ENCODE data around the gene ZSCAN4. TPM values are rescaled to one million over a fixed set of nuclear protein-coding genes. Genes with fewer than 3 reads are reported as not detected.

ZSCAN4 gene
- not detected for total RNA-seq

- no peak for DNase-seq (ENCODE audit: low spot score in 2 of 2)
Measured at GRCh38 chr19:57668635-57669034, at the start of gene ZSCAN4. ZSCAN4 (plus strand) TSS chr19:57668935; CDS start chr19:57676146, 7,211 bp downstream.

GRCh38 chr19:57620673-57621348 is 47.9 kb upstream of the ZSCAN4 start:
- Histone ChIP-seq H3K4me1 (no peaks in the 10 kb centered on the region), H3K27ac (no peak overlapping the region), H3K36me3 (peaks cover 64 to 93% of the 10 kb centered on the region in 2 donors), H3K9me3 (peaks cover 97 to 100% of the 10 kb centered on the region in 2 donors), H3K4me3 (peak overlapping the region in 1 of 2 donors; percentile 23), H3K27me3 (no peaks in the 10 kb centered on the region)
- intact Hi-C loops (cut with DNase I) = no loop called here
- DNase-seq (ENCODE audit: low spot score in 2 of 2) = no peak
- no peak for TF ChIP-seq CTCF (IDR thresholded peaks at IDR 0.05)

More at GRCh38 chr19:57668635-57669034, at the start of gene ZSCAN4:
- no peaks in the 10 kb centered on the region for H3K9me3 ChIP-seq
- intact Hi-C loops (cut with DNase I) = no loop called here
- H3K4me3 ChIP-seq = no peak within 1 kb of the TSS
- no peaks in the 10 kb centered on the region for H3K27me3 ChIP-seq
- TF ChIP-seq CTCF (IDR thresholded peaks at IDR 0.05) = no peak
- no peak within 1 kb of the TSS for H3K27ac ChIP-seq
- H3K4me1 ChIP-seq = no peaks in the 10 kb centered on the region
- H3K36me3 ChIP-seq = no peaks in the 10 kb centered on the region

GRCh38 chr19:57623091-57623490 is 45.6 kb upstream of the ZSCAN4 start:
- no peak overlapping the region for H3K27ac ChIP-seq
- no peak for DNase-seq (ENCODE audit: low spot score in 2 of 2)
- no peak overlapping the region for H3K4me3 ChIP-seq
- H3K4me1 ChIP-seq = no peaks in the 10 kb centered on the region
- TF ChIP-seq CTCF (IDR thresholded peaks at IDR 0.05) = no peak
- peaks cover 91 to 100% of the 10 kb centered on the region in 2 donors for H3K9me3 ChIP-seq
- H3K36me3 ChIP-seq = peaks cover 44 to 70% of the 10 kb centered on the region in 2 donors
- H3K27me3 ChIP-seq = no peaks in the 10 kb centered on the region
- intact Hi-C loops (cut with DNase I) = no loop called here

- peaks cover 22 to 50% of the 10 kb centered on the region in 2 donors for H3K36me3 ChIP-seq
- no peaks in the 10 kb centered on the region for H3K27me3 ChIP-seq
- peak; percentile 64 to 95 for DNase-seq (ENCODE audit: low spot score in 2 of 2)
- H3K27ac ChIP-seq = peak within 1 kb of the TSS; percentile 73 to 87
- TF ChIP-seq CTCF (IDR thresholded peaks at IDR 0.05) = no peak
- H3K4me1 ChIP-seq = peaks cover 0 to 3% of the 10 kb centered on the region in 2 donors
- H3K4me3 ChIP-seq = peak within 1 kb of the TSS; percentile 73 to 96
- H3K9me3 ChIP-seq = peaks cover 42 to 76% of the 10 kb centered on the region in 2 donors
- intact Hi-C loops (cut with DNase I) = no loop called here
Measured at GRCh38 chr19:57632987-57633831, 35.5 kb upstream of the ZSCAN4 start, which contains the start of gene ZNF211. ZNF211 (plus strand) TSS chr19:57633168; CDS start chr19:57633347, 179 bp downstream.

GRCh38 chr19:57633832-57634131 is 35.0 kb upstream of the ZSCAN4 start:
- Histone ChIP-seq H3K27me3 (no peaks in the 10 kb centered on the region), H3K4me3 (peak overlapping the region; percentile 73 to 96), H3K9me3 (peaks cover 44 to 76% of the 10 kb centered on the region in 2 donors), H3K36me3 (peaks cover 23 to 56% of the 10 kb centered on the region in 2 donors), H3K4me1 (peaks cover 0 to 3% of the 10 kb centered on the region in 2 donors), H3K27ac (no peak overlapping the region)
- no peak for DNase-seq (ENCODE audit: low spot score in 2 of 2)
- TF ChIP-seq CTCF (IDR thresholded peaks at IDR 0.05) = no peak
- intact Hi-C loops (cut with DNase I) = no loop called here

All from ascending aorta (tissue), 2 donors.